H1 (cell line): Measurements from ENCODE around the gene SESN3. TPM values are rescaled to one million over a fixed set of nuclear protein-coding genes. Genes with fewer than 3 reads are reported as not detected.

ENCODE experiments used
- CTCF ChIA-PET: fragments of 300-600 bp; sonication (Branson Sonifier 250); formaldehyde crosslinking; loops from one replicate; lab custom pipeline; 2021; ENCODE audit not compliant: partially characterized antibody; lab: Charles Lee
- POLR2A ChIA-PET: fragments of 300-600 bp; sonication (Branson Sonifier 250); formaldehyde crosslinking; loops from one replicate; lab custom pipeline; 2021; ENCODE audit warnings: inconsistent platforms; ENCODE audit not compliant: partially characterized antibody; lab: Charles Lee
- DNase-seq, 2 experiments: peaks; one replicate each; pipeline versions ENCODE4 v3.0.0 to v3.0.0-alpha.2; 2010 to 2022; ENCODE audit warnings: low spot score in 2 of 2, low read depth in 1 of 2, mixed read lengths in 1 of 2
- FAIRE-seq: peaks from 2 replicates; lab custom pipeline; 2011; peaks lifted over from hg19 to GRCh38; lab: Jason Lieb, UNC
- H2AFZ ChIP-seq: 2 replicates; pipeline ENCODE4 v1.8.1; 2012; ENCODE audit warnings: low read length, inconsistent platforms
- H2AK5ac ChIP-seq: 2 replicates; pipeline ENCODE4 v1.6.1; 2013; ENCODE audit warnings: low read depth, low read length
- H2BK120ac ChIP-seq: replicated peaks from 2 replicates; pipeline ENCODE3; 2013; ENCODE audit warnings: low read depth, low read length, inconsistent platforms
- H2BK12ac ChIP-seq: 2 replicates; pipeline ENCODE4 v1.6.1; 2013; ENCODE audit warnings: low read depth, low read length
- H2BK15ac ChIP-seq: 2 replicates; pipeline ENCODE4 v1.6.1; 2013; ENCODE audit warnings: low read length
- H2BK20ac ChIP-seq: 2 replicates; pipeline ENCODE4 v1.6.1; 2013; ENCODE audit warnings: low read length
- H2BK5ac ChIP-seq: 2 replicates; pipeline ENCODE4 v1.6.1; 2013; ENCODE audit warnings: low read depth, low read length
- H3K14ac ChIP-seq: 2 replicates; pipeline ENCODE4 v1.6.1; 2013; ENCODE audit warnings: inconsistent platforms; ENCODE audit not compliant: insufficient read length
- H3K18ac ChIP-seq: 2 replicates; pipeline ENCODE4 v1.6.1; 2013; ENCODE audit warnings: low read length; ENCODE audit errors: extremely low read depth
- H3K23ac ChIP-seq: 2 replicates; pipeline ENCODE4 v1.6.1; 2013; ENCODE audit warnings: inconsistent platforms; ENCODE audit not compliant: insufficient read length
- H3K23me2 ChIP-seq: 2 replicates; pipeline ENCODE4 v1.6.1; 2013; ENCODE audit warnings: low read depth, low read length
- H3K27ac ChIP-seq: 2 replicates; pipeline ENCODE4 v1.6.1; 2011; ENCODE audit warnings: low read depth, low read length, inconsistent platforms
- H3K27me3 ChIP-seq, 4 experiments: replicated peaks in 1 of 4; 1 replicate in 1 of 4; 2 replicates in 3 of 4; pipeline versions ENCODE4 v1.6.1 to v1.8.1; 2011 to 2013; ENCODE audit warnings: low read length in 3 of 4, mild to moderate bottlenecking in 3 of 4, inconsistent platforms in 2 of 4, mixed read lengths in 2 of 4, moderate library complexity in 1 of 4; ENCODE audit not compliant: control insufficient read depth in 3 of 4, insufficient read depth in 3 of 4; ENCODE audit errors: extremely low read depth in 1 of 4
- H3K36me3 ChIP-seq, 4 experiments: 2 replicates each; pipeline versions ENCODE4 v1.6.1 to v1.8.1; 2011 to 2013; ENCODE audit warnings: mild to moderate bottlenecking in 4 of 4, low read length in 3 of 4, moderate library complexity in 2 of 4, control low read depth in 1 of 4, inconsistent platforms in 1 of 4; ENCODE audit not compliant: insufficient read depth in 4 of 4, control insufficient read depth in 2 of 4
- H3K4ac ChIP-seq: replicated peaks from 2 replicates; pipeline ENCODE3; 2013; ENCODE audit warnings: low read length, low read depth, mixed read lengths, inconsistent platforms; ENCODE audit not compliant: insufficient read length
- H3K4me1 ChIP-seq, 4 experiments: replicated peaks in 1 of 4; 1 replicate in 1 of 4; 2 replicates in 3 of 4; pipeline versions ENCODE4 v1.6.1 to v1.8.1; 2011 to 2013; ENCODE audit warnings: low read length in 3 of 4, inconsistent platforms in 2 of 4, mixed read lengths in 1 of 4; ENCODE audit not compliant: insufficient read depth in 4 of 4, control insufficient read depth in 3 of 4
- H3K4me2 ChIP-seq, 2 experiments: 2 replicates each; pipeline versions ENCODE4 v1.6.1 to v1.8.1; 2011 to 2013; ENCODE audit warnings: low read depth in 2 of 2, low read length in 2 of 2, control low read depth in 1 of 2, inconsistent platforms in 1 of 2, mild to moderate bottlenecking in 1 of 2; ENCODE audit not compliant: insufficient read depth in 1 of 2
- H3K4me3 ChIP-seq, 4 experiments: fragments of 200-600, 300-600 bp in 1 of 4; sonication (generic), shearing (Covaris generic), sonication (Bioruptor Twin) in 1 of 4; 2 replicates each; pipeline versions ENCODE4 v1.5.1 to v1.8.1; 2011 to 2016; ENCODE audit warnings: low read length in 4 of 4, low read depth in 3 of 4, control low read depth in 2 of 4, inconsistent platforms in 2 of 4, mild to moderate bottlenecking in 2 of 4, mixed read lengths in 1 of 4, moderate library complexity in 1 of 4; ENCODE audit not compliant: insufficient read depth in 2 of 4; ENCODE audit errors: extremely low read depth in 1 of 4
- H3K56ac ChIP-seq: replicated peaks from 2 replicates; pipeline ENCODE3; 2013; ENCODE audit warnings: low read depth, mild to moderate bottlenecking, mixed read lengths, low read length, inconsistent platforms; ENCODE audit not compliant: insufficient read length
- H3K79me1 ChIP-seq: 2 replicates; pipeline ENCODE4 v1.6.1; 2013; ENCODE audit warnings: low read depth, low read length, control low read depth
- H3K79me2 ChIP-seq, 2 experiments: 2 replicates each; pipeline versions ENCODE4 v1.6.1 to v1.8.1; 2012 to 2013; ENCODE audit warnings: low read length in 2 of 2, mild to moderate bottlenecking in 2 of 2, inconsistent platforms in 1 of 2; ENCODE audit not compliant: insufficient read depth in 2 of 2, control insufficient read depth in 1 of 2
- H3K9ac ChIP-seq, 4 experiments: replicated peaks in 1 of 4; 1 replicate in 1 of 4; 2 replicates in 3 of 4; pipeline versions ENCODE4 v1.6.1 to v1.8.1; 2011 to 2013; ENCODE audit warnings: low read depth in 3 of 4, low read length in 3 of 4, control low read depth in 2 of 4, mild to moderate bottlenecking in 2 of 4, moderate library complexity in 2 of 4, inconsistent platforms in 1 of 4; ENCODE audit errors: extremely low read depth in 1 of 4
- H3K9me3 ChIP-seq, 2 experiments: 2 replicates each; pipeline versions ENCODE4 v1.6.1 to v1.8.1; 2012 to 2013; ENCODE audit warnings: mild to moderate bottlenecking in 2 of 2, moderate library complexity in 2 of 2, control low read depth in 1 of 2, inconsistent platforms in 1 of 2, low read depth in 1 of 2, low read length in 1 of 2, mixed read lengths in 1 of 2; ENCODE audit not compliant: insufficient read depth in 2 of 2
- H4K20me1 ChIP-seq, 2 experiments: replicated peaks in 1 of 2; 2 replicates each; pipeline versions ENCODE3 to v1.8.1; 2011 to 2013; ENCODE audit warnings: inconsistent platforms in 2 of 2, low read length in 2 of 2, mild to moderate bottlenecking in 1 of 2; ENCODE audit not compliant: insufficient read depth in 2 of 2, control insufficient read depth in 1 of 2
- H4K5ac ChIP-seq: 2 replicates; pipeline ENCODE4 v1.6.1; 2013; ENCODE audit warnings: low read length, low read depth, mixed read lengths, inconsistent platforms; ENCODE audit not compliant: insufficient read length
- H4K8ac ChIP-seq: 2 replicates; pipeline ENCODE4 v1.8.0; 2013; ENCODE audit warnings: mild to moderate bottlenecking, moderate library complexity, low read length, inconsistent platforms; ENCODE audit not compliant: insufficient read depth; ENCODE audit errors: extremely low read depth
- H4K91ac ChIP-seq: replicated peaks from 2 replicates; pipeline ENCODE3; 2013; ENCODE audit warnings: low read length, mixed read lengths, inconsistent platforms; ENCODE audit not compliant: insufficient read length
- KDM4A ChIP-seq: IDR thresholded peaks from one replicate; pipeline ENCODE4 v1.7.1; 2012; ENCODE audit warnings: low read depth, mild to moderate bottlenecking, moderate library complexity, low read length, inconsistent platforms; ENCODE audit not compliant: severe bottlenecking
- POLR2A ChIP-seq, 2 experiments: IDR thresholded peaks; 1 replicate in 1 of 2; 2 replicates in 1 of 2; pipeline ENCODE4 v1.6.1; 2011; ENCODE audit warnings: low read depth in 2 of 2, low read length in 2 of 2, mild to moderate bottlenecking in 2 of 2; ENCODE audit errors: control extremely low read depth in 1 of 2
- POU5F1 ChIP-seq: IDR thresholded peaks from 2 replicates; pipeline ENCODE4 v1.6.1; 2011; ENCODE audit warnings: low read depth, mild to moderate bottlenecking, low read length, moderate library complexity
- RFX5 ChIP-seq: IDR thresholded peaks from 2 replicates; pipeline ENCODE4 v1.6.1; 2011; ENCODE audit warnings: low read depth, low read length, improper control_type of control experiment, borderline replicate concordance
- SAP30 ChIP-seq: fragments of 300-600 bp; sonication (generic); IDR thresholded peaks from 2 replicates; pipeline ENCODE4 v1.7.1; 2012; ENCODE audit warnings: low read length, moderate library complexity, mild to moderate bottlenecking, inconsistent platforms; ENCODE audit not compliant: insufficient read depth, insufficient replicate concordance
- WGBS, 2 experiments: shearing (Covaris generic) in 1 of 2; methylation state at CpG; one replicate each; pipeline versions ENCODE4 v1.1.6 to v1.1.7; 2013 to 2015; ENCODE audit warnings: low lambda C conversion rate in 2 of 2, mixed read lengths in 2 of 2, inconsistent platforms in 1 of 2, low coverage in 1 of 2, missing lambda C conversion rate in 1 of 2; ENCODE audit not compliant: insufficient replicate concordance in 2 of 2, insufficient coverage in 1 of 2, insufficient read length in 1 of 2; ENCODE audit errors: extremely low coverage in 1 of 2, missing lambda C conversion rate in 1 of 2; 5-methylcytosine and 5-hydroxymethylcytosine counted together
- polyA plus RNA-seq, 7 experiments: library from polyadenylated mRNA; depleted of rRNA in 3 of 7; stranded (reverse) in 5 of 7; unstranded in 2 of 7; fragments of >200 nt in 5 of 7; fragments of 200-250 nt in 2 of 7; gene quantifications; 1 replicate in 5 of 7; 2 replicates in 1 of 7; 4 replicates in 1 of 7; pipeline versions ENCODE4 v1.2.1 to v1.2.3, GENCODE V29; 2011 to 2013; ENCODE audit warnings: missing spikeins in 2 of 7, mixed read lengths in 2 of 7
- total RNA-seq: library from RNA; stranded (reverse); fragmentation: NEBNext Ultra II Directional; extraction: Animal tissue kit (Norgen Biotek cat#: 25700); gene quantifications from 2 replicates; pipeline ENCODE4 v1.2.1, GENCODE V29; 2021
- TF ChIP-seq, protein P1 (sequence below), 3 experiments: IDR thresholded peaks; 1 replicate in 2 of 3; 2 replicates in 1 of 3; pipeline versions ENCODE4 v1.5.1 to v1.6.1; 2011; ENCODE audit warnings: low read length in 3 of 3, mild to moderate bottlenecking in 3 of 3, inconsistent platforms in 2 of 3, low read depth in 1 of 3, moderate library complexity in 1 of 3; ENCODE audit not compliant: insufficient read depth in 1 of 3; ENCODE audit errors: control extremely low read depth in 1 of 3

SESN3 gene
- total and polyA plus RNA-seq, 2 of the 8 experiments (the other 6 are each of a cell fraction or from before 2014, with no cell fraction given): 10.2 to 31.1 TPM

DNA sequence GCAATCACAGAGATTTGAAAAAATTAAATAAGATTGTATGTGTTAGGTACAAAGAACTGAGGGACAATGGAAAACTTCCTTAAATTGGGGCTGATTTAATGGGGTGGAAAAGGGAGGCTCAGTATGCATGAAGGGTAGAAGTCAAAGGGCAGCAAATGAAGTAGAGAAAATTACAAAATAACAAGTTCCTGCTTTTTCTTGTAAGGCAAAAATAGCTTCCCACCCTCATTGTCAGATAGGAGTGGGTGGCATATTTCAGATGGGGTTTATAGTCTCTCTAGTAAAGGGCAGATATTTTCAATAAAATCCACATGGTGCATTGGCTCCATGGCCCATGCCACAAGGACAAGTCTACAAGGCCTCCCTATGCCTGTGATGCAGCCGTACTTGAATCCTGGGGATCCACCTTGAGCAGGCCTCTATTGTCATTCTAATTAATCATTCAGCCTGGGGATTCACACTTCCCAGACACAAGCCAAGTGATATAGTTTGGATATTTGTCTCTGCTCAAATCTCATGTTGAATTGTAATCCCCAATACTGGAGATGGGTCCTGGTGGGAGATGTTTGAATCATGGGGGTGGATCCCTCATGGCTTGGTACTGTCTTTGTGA lies 36.7 kb upstream of the SESN3 start:
- H3K27ac ChIP-seq: no peak overlapping the region
- no peak overlapping the region for H3K4me3 ChIP-seq
- no peaks in the 10 kb centered on the region for H3K23me2 ChIP-seq
- peak overlapping the region; percentile 39 for H2BK120ac ChIP-seq
- no peaks in the 10 kb centered on the region for H3K79me2 ChIP-seq
- WGBS, 2 experiments: 81% methylated on average over 1 of the region's 1 CpG; no CpG with 5 or more reads in 1 of the 2 experiments
- H4K8ac ChIP-seq: no peak overlapping the region
- no peak overlapping the region for H3K4me2 ChIP-seq
- H3K18ac ChIP-seq: no peak overlapping the region
- H4K91ac ChIP-seq: no peak overlapping the region
- H3K4ac ChIP-seq: no peak overlapping the region
- H3K9me3 ChIP-seq: no peaks in the 10 kb centered on the region
- no peak overlapping the region for H3K9ac ChIP-seq
- FAIRE-seq (no peak), DNase-seq (no peak)
- H2AFZ ChIP-seq: no peak overlapping the region
- H3K56ac ChIP-seq: no peak overlapping the region
- no peak overlapping the region for H4K5ac ChIP-seq
- peaks cover 0 to 1% (median 0%) of the 10 kb centered on the region in 4 experiments; a peak in 2 of 7 replicates for H3K27me3 ChIP-seq
- no peak overlapping the region for H2AK5ac ChIP-seq
- no peak overlapping the region for H2BK15ac ChIP-seq
- H2BK5ac ChIP-seq: no peak overlapping the region
- H3K23ac ChIP-seq: no peak overlapping the region
- no peak overlapping the region for H2BK12ac ChIP-seq
- no peak overlapping the region for H3K14ac ChIP-seq
- H3K79me1 ChIP-seq: no peaks in the 10 kb centered on the region
- no peaks in the 10 kb centered on the region; a peak in 1 of 7 replicates for H3K4me1 ChIP-seq
- ChIA-PET CTCF (interaction anchor here (0.6 to 1.4 kb wide), 2 partner anchors 19 to 81 kb away, joined by 3 to 4 read pairs; no protein-coding TSS in a partner anchor), POLR2A (interaction anchor here (1.4 kb wide), 1 partner anchor 12 kb away, joined by 5 read pairs; no protein-coding TSS in a partner anchor)
- H2BK20ac ChIP-seq: no peak overlapping the region
- TF ChIP-seq SAP30 (no peak), POU5F1 (no peak), POLR2A (IDR thresholded peaks at IDR 0.05; ENCODE audit: control extremely low read depth in 1 of 2, low read depth in 2 of 2, low read length in 2 of 2) (no peak), KDM4A (no peak), RFX5 (no peak)
- TF ChIP-seq, protein P1, sequence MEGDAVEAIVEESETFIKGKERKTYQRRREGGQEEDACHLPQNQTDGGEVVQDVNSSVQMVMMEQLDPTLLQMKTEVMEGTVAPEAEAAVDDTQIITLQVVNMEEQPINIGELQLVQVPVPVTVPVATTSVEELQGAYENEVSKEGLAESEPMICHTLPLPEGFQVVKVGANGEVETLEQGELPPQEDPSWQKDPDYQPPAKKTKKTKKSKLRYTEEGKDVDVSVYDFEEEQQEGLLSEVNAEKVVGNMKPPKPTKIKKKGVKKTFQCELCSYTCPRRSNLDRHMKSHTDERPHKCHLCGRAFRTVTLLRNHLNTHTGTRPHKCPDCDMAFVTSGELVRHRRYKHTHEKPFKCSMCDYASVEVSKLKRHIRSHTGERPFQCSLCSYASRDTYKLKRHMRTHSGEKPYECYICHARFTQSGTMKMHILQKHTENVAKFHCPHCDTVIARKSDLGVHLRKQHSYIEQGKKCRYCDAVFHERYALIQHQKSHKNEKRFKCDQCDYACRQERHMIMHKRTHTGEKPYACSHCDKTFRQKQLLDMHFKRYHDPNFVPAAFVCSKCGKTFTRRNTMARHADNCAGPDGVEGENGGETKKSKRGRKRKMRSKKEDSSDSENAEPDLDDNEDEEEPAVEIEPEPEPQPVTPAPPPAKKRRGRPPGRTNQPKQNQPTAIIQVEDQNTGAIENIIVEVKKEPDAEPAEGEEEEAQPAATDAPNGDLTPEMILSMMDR (IDR thresholded peaks at IDR 0.05; ENCODE audit: control extremely low read depth in 1 of 3, insufficient read depth in 1 of 3, low read depth in 1 of 3, low read length in 3 of 3): no peak
- TF ChIP-seq, all 59 proteins: peak for 0
- Histone ChIP-seq H3K36me3 (no peaks in the 10 kb centered on the region), H4K20me1 (no peaks in the 10 kb centered on the region)
